HG02759 (cell line): ENCODE data around the gene CROCC.
"Not testable (repeated sequence)": the region's sequence is repeated elsewhere in the genome, so short reads cannot be mapped to it uniquely, and the experiment has no call there.

Experiments used
- ATAC-seq: cut with Tn5 transposase; IDR thresholded peaks from one replicate; pipeline ENCODE4 v1.9.1; 2021; ENCODE audit warnings: mild to moderate bottlenecking, moderate library complexity; ENCODE audit not compliant: unreplicated experiment

Gene CROCC

DNA sequence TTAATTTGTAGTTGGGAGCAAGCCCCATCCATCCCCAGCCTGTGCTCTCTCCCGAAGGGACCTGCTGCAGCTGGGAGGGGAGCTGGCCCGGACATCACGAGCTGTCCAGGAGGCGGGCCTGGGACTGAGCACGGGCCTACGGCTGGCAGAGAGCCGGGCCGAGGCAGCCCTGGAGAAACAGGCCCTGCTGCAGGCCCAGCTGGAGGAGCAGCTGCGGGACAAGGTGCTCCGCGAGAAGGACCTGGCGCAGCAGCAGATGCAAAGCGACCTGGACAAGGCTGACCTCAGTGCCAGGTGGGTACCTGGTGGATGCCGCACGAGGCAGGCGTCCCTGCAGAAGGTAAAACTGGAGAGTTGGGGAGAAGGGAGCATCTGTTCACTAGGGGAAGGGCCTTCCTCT lies 14.8 kb downstream of the CROCC start:
- ATAC-seq: not testable (repeated sequence)

DNA sequence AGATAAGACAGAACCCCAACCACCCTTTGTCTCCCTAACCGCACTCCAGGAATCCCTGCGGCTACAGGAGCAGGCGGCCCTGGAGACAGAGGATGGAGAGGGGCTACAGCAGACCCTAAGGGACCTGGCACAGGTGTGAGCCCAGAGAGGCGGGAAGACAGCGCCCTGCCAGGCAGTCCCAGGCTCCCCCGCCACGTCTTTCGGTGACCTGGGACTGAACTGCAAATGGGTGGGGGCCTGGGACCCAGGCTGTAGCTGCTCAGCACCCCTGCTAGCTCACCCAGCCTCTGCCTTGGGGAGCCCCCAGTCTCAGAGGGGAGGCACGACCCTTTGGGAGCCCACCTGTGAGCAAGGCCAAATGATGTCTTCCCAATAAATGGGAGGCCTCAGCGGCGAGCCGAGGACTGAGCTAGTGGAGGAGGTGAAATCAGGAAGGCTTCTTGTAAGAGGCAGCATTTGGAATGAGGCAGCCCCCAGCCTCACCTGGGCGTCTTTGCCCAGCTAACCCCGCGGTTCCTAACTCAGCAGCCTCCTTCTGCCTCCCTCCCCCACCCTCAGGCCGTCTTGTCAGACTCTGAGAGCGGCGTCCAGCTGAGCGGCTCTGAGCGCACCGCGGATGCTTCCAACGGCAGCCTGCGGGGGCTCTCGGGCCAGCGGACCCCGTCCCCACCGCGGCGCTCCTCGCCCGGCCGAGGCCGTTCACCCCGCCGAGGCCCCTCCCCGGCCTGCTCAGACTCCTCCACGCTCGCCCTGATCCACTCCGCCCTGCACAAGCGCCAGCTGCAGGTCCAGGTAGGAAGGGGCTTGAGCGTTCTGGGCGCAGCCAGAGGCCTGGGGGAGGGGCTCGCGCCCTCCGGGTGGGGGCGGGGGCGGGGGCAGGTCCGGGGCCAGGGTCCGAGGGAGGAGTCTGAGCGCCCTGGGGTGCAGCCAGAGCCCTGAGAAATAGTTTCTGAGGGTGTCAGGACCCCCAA lies 16.9 kb downstream of the CROCC start:
- ATAC-seq: no peak

DNA sequence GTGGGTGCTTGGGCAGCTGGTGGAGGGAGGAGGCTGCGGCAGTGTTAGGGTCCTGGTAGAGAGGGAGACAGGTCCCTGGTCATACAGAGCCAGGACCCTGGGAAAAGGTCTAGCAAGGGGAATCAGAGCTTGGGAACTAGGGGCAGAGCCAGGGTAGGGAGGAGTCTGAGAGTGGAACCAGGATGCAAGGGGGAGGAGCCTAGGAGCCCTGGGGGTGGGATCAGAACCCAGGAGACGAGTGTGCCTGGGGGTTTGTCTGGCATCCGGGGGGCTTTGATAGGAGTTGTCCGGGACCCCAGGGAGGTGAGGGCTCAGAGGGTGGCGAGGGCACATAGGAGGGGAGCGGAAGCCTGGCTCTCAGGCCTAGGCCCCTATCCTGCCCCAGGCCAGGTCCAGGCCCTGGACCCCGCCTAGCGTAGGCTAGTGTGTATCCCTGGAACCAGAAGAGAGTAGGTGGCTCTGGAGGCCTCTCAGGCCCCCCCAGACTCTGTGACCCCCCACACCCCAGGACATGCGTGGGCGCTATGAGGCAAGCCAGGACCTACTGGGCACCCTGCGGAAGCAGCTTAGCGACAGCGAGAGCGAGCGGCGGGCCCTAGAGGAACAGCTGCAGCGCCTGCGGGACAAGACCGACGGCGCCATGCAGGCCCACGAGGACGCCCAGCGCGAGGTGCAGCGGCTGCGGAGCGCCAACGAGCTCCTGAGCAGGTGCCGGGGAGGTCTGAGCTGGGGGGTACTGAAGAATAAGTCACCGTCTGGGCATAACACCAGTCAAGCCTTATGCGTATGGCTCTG lies 17.9 kb downstream of the CROCC start:
- ATAC-seq: not testable (repeated sequence)

DNA sequence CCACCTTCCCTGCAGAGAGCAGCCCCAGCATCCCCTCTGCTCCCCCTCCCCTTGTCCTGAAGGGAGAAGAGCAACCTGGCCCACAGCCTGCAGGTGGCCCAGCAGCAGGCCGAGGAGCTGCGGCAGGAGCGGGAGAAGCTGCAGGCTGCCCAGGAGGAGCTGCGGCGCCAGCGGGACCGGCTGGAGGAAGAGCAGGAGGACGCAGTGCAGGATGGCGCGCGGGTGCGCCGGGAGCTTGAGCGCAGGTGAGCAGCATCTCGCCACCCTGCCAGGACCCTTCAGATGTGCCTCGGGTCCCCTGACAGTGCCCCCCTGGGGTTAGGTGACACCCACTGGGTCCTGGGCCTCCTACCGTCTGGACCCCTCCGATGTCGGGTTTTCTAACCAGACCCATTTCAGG lies 22.3 kb downstream of the CROCC start:
- ATAC-seq: no peak

DNA sequence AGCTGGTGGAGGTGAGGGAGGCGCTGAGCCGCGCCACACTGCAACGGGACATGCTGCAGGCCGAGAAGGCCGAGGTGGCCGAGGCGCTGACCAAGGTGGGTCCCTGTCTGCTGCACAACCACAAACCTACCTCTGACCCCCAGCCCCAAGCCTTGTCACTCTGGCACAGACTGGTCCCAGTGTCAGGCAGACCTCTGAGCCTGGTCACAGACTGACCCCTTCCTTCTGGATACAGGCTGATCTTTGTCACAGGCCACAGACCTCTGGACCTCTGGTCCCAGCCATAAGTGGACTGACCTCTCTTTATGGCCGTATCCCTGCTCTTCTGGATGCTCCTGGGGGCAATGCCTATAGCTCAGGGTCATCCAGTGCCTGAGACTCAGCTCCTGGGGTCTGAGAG lies 23.8 kb downstream of the CROCC start:
- ATAC-seq: not testable (repeated sequence)

DNA sequence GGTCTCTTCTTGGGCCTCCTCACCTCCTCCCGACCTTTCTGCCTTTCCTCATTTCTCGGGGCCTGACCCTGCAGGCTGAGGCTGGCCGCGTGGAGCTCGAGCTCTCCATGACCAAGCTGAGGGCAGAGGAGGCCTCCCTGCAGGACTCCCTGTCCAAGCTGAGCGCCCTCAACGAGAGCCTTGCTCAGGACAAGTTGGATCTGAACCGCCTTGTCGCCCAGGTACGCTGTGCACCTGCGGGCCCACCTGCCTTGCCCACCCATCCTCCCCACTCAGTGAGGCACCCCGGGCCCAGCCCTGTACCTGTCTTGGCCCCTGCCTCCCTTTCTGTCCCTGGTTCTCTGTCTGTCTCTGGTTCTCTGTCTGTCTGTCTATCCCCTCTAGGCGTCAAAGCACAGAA lies 24.5 kb downstream of the CROCC start:
- not testable (repeated sequence) for ATAC-seq

DNA sequence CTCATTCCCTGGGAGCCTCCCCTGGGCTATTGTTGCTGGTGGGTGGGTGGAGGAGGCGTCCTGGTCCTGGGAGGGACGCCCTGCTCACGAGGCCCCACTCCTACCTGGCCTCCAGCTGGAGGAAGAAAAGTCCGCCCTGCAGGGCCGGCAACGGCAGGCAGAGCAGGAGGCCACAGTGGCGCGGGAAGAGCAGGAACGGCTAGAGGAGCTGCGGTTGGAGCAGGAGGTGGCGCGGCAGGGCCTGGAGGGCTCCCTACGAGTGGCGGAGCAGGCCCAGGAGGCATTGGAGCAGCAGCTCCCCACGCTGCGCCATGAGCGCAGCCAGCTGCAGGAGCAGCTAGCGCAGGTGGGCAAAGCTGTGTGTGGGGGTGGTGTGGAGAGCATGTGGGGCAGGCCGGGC lies 24.9 kb downstream of the CROCC start:
- no peak for ATAC-seq

DNA sequence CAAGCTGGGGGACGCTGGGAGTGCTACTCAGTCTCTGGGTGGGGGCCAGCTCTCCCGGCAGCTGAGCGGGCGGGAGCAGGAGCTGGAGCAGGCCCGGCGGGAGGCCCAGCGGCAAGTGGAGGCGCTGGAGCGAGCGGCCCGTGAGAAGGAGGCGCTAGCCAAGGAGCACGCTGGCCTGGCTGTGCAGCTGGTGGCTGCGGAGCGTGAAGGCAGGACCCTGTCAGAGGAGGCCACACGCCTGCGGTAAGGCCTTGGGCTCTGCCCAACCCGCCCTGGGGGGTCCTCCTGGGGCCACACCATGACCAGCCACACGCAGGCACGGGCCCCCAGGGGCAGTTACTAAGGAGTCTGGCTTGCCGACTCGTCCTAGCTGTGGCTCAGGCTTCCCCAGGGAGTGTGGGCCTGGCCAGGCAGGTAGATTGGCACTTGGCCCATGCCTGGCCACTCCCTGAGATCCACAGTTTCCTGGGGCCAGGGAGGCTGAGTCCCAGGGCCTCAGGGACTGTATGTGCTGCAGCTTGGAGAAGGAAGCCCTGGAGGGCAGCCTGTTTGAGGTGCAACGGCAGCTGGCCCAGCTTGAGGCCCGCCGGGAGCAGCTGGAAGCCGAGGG lies 26.7 kb downstream of the CROCC start:
- ATAC-seq: not testable (repeated sequence)

DNA sequence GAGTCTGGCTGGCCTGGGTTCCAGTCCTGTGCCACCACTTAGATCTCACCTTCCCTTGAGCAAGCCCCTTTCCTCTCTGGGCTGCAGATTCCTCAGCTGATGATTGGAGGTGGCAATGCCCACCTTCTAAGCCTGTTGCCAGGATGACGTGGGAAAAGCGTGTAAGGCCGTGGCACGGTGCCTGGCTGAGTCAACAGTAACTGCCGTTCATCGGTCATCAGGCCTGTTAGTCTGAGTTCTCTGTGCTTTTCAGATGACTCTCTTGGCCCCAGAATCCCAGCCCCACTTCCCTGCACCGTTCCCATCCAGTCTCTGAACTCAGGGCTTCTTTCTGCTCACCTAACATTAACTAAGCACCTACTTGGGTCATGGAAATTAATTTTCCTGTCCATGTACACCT lies 27.3 kb downstream of the CROCC start:
- not testable (repeated sequence) for ATAC-seq

DNA sequence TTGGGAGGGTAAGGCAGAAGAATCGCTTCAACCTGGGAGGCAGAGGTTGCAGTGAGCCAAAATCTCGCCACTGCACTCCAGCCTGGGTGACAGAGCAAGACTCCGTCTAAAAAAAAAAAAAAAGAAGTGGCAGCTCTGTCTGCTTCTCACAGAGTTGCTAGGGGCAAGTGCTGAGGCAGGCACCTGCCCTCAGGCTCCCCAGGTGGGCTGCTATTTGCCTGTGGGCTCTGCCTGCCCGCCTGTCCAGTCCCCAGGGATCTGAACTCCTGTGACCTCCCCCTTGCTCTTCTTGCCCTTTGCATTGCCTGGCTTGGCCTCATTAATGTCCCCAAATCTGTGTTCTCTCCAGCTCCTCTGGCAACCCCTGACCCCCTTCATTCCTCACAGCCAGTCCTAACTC lies 30.6 kb downstream of the CROCC start:
- ATAC-seq: not testable (repeated sequence)

DNA sequence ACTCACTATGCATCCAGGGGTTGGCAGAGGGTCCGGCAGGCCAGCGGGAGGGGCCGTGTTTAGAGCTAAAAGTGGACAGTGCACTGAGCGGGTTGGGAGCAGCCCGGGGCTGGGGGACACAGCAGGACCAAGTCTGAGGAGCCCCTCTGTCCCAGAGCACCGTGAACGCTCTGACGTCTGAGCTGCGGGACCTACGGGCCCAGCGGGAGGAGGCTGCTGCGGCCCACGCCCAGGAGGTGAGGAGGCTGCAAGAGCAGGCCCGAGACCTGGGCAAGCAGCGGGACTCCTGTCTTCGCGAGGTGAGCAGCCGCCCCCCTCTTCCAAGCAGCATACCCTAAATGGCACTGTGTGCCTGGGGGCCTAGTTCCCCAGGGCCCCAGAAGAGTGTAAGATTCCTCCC lies 32.8 kb downstream of the CROCC start:
- no peak for ATAC-seq

DNA sequence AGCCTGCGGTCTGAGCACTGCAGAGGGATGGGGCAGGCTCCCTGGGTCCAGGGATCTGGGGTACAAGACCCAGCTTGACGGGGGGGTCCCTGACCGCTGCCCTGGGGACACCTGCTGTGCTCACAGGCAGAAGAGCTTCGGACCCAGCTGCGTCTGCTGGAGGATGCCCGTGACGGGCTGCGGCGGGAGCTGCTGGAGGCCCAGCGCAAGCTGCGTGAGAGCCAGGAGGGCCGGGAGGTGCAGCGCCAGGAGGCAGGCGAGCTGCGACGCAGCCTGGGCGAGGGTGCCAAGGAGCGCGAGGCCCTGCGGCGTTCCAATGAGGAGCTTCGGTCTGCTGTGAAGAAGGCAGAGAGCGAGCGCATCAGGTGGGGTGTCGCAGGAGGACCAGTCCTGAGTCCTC lies 33.5 kb downstream of the CROCC start:
- no peak for ATAC-seq

DNA sequence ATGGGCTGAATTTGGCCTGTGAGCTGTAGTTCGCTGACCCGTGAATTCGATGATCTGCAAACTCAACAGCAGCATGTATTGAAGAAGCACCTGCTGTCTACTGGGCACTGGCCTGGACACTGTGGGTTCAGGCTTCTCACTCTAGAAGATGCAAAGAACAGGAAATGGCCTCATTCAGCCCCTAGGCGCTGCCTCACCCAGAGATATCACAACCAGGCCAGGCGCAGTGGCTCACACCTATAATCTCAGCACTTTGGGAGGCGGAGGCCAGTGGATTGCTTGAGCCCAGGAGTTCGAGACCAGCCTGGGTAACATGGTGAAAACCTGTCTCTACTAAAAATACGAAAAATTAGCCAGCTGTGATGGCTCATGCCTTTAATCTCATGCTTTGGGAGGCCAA lies 35.0 kb downstream of the CROCC start:
- no peak for ATAC-seq

DNA sequence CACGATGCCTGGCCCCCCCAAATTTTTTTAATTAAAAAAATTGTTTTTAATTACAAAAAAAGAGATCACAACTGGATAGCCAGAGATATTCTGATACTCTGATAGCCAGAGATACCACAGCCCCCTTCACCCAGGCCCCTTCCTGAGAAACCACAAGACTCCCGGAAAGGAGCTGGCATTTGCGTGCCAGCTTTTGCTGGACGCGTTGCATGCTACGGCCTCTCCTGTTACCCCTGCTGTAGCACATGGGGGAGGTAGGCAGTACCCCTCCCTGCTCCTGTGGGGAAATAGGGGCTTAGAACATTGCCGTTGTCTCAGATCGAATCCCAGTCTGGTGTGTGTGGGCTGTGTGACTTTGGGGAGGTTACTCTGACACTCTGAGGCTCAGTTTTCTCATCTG lies 36.0 kb downstream of the CROCC start:
- ATAC-seq: no peak

DNA sequence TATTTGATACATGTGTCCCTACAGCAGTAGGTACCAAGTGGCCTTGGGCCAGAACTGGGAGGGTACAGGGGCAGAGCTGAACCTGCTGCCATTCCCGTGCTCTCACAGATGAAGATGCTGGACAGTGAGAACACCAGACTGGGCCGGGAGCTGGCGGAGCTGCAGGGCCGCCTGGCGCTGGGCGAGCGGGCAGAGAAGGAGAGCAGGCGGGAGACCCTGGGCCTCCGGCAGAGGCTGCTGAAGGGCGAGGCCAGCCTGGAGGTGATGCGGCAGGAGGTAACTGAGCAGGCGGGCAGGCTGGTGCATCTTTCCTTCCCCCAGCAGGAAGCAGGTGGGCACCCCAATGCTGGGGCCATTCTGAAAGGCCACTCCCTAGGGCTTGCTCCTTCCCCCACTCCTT lies 36.7 kb downstream of the CROCC start:
- no peak for ATAC-seq

DNA sequence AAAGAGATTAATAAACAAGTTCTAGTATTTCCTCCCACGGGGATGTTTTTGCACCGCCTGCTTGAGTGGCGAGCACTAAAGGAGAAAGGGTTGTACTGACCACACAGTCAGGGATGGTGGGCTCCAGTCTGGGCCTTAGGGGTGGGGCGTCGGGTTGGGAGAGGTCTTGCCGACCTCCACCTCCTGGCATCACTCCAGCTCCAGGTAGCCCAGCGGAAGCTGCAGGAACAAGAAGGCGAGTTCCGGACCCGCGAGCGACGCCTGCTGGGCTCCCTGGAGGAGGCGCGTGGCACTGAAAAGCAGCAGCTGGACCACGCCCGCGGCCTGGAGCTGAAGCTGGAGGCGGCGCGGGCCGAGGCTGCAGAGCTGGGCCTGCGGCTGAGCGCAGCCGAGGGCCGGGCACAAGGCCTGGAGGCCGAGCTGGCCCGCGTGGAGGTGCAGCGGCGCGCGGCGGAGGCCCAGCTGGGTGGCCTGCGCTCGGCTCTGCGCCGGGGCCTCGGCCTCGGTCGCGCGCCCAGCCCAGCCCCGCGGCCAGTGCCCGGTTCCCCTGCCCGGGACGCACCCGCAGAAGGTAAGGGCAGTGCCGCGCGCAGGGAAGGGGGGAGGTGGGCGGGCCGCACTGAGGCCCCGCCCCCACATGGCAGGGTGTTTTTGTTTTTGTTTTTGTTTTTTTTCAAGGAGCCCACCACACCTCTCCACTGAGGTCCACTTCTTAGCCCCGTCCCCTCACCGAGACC lies 39.0 kb downstream of the CROCC start:
- peak; percentile 82 for ATAC-seq

DNA sequence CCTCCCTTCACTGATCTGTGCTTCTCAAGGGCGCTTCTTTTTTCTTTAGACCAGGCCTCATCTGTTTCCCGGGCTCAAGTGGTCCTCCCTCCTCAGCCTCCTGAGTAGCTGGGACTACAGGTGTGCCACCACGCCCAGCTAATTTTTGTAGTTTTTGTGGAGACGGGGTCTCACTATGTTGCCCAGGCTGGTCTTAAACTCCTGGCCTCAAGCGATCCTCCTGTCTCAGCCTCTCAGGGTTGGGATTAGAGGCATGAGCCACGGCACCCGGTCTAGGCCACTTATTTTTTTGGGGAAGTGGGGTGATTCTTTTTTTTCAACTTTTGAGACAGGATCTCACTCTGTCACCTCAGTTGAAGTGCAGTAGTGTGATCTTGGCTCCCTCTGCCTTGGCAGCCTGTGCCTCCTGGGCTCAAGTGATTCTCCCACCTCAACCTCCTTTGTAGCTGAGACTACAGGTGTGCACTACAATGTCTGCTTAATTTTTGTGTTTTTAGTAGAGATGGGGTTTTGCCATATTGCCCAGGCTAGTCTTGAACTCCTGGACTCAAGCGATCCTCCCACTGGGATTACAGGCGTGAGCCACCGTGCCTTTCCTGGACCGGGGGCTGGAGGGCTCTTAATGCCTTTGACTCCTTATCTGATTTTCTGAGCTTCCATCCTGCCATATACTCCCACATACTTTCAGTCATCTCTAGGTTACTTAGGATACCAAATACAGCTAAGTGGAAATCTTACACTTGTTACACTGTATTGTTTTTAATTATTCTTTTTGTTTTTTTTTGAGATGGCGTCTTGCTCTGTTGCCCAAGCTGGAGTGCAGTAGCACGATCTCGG lies 39.8 kb downstream of the CROCC start:
- no peak for ATAC-seq

DNA sequence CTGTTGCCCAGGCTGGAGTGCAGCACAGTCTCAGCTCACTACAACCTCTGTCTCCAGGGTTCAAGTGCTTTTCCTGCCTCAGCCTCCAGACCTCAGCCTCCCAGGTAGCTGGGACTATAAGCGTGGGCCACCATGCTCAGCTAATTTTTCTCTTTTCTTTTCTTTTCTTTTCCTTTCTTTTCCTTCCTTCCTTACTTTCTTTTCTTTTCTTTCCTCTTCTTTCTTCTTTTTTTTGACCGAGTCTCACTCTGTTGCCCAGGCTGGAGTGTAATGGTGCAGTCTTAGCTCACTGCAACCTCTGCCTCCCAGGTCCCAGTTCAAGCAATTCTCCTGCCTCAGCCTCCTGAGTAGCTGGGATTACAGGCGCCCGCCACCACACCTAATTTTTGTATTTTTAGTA lies 42.4 kb downstream of the CROCC start:
- ATAC-seq: not testable (repeated sequence)

DNA sequence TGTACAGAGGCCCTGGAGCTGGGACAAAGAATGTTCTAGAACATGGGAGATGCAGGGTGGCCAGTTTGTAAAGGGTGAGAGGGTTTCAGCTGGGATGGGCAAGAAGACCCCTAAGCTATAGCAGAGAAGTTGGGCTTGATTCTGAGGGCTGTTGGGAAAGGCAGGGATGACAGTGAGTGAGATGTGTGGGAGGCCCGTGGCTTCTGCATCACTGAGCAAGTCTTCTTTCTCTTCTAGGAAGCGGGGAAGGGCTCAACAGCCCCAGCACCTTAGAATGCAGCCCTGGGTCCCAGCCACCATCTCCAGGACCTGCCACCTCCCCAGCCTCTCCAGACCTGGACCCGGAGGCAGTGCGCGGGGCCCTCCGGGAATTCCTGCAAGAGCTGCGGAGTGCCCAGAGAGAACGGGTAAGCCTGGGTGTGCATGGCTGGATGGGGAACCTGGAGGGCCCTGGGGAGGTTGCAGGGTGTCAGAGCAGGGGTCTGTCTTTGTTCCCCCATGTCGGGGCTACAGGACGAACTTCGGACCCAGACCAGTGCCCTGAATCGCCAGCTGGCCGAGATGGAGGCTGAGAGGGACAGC lies 43.8 kb downstream of the CROCC start:
- ATAC-seq: no peak

DNA sequence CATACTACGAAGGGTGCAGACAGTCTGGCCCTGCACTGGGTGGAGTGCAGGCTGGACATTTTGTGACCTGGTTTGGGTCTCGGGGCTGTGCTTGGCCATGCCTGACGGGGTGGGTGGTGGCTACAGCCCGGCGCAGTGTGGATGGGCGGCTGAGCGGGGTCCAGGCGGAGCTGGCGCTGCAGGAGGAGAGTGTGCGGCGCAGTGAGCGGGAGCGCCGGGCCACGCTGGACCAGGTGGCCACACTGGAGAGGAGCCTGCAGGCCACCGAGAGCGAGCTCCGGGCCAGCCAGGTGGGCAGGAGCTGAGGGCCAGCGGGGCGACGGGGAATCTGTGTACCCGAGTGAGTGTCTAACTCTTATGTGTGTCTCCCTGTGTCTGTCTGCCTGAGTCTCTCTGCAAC lies 44.6 kb downstream of the CROCC start:
- no peak for ATAC-seq
